HepG2 (cell line): ENCODE results near the gene KRTAP5-6. TPM values are rescaled to one million over a fixed set of nuclear protein-coding genes. Genes with fewer than 3 reads are reported as not detected.
A peak's percentile ranks its signal among the peaks of the same experiment; 100 is the strongest.
"Not testable (repeated sequence)": the region's sequence is repeated elsewhere in the genome, so short reads cannot be mapped to it uniquely, and the experiment has no call there.

Source experiments
- BHLHE40 ChIP-seq: IDR thresholded peaks from 2 replicates; pipeline ENCODE4 v1.6.1; 2011; ENCODE audit warnings: low read length, improper control_type of control experiment
- BRD4 ChIP-seq: sonication (generic); formaldehyde crosslinking; IDR thresholded peaks from 2 replicates; pipeline ENCODE4 v1.4.0; 2020; ENCODE audit warnings: missing genetic modification reagents
- ELF3 ChIP-seq: IDR thresholded peaks from 2 replicates; pipeline ENCODE4 v1.6.1; 2016; ENCODE audit warnings: missing genetic modification reagents, missing compliant biosample characterization
- FOXP1 ChIP-seq, 2 experiments: fragments of 450-650 bp in 1 of 2; IDR thresholded peaks; 2 replicates each; pipeline ENCODE4 v1.6.1; 2017 to 2018; ENCODE audit warnings: antibody characterized with exemption in 1 of 2
- GATA4 ChIP-seq: sonication (generic); IDR thresholded peaks from 2 replicates; pipeline ENCODE4 v1.6.1; 2016; ENCODE audit warnings: antibody characterized with exemption, low read depth, borderline replicate concordance
- HDAC2 ChIP-seq: sonication (generic); formaldehyde crosslinking; IDR thresholded peaks from 2 replicates; pipeline ENCODE4 v1.4.0; 2020; ENCODE audit warnings: missing genetic modification reagents
- HNRNPL ChIP-seq: fragments of 200-400 bp; formaldehyde crosslinking; IDR thresholded peaks from 2 replicates; pipeline ENCODE4 v1.6.1; 2017; ENCODE audit warnings: mild to moderate bottlenecking, low read depth, low read length
- ISL2 ChIP-seq: sonication (generic); formaldehyde crosslinking; IDR thresholded peaks from 2 replicates; pipeline ENCODE4 v1.5.0; 2020; ENCODE audit warnings: missing genetic modification reagents
- ONECUT2 ChIP-seq: sonication (generic); formaldehyde crosslinking; IDR thresholded peaks from 2 replicates; pipeline ENCODE4 v1.4.0; 2020; ENCODE audit warnings: missing genetic modification reagents
- RBFOX2 ChIP-seq: fragments of 200-400 bp; formaldehyde crosslinking; IDR thresholded peaks from 2 replicates; pipeline ENCODE4 v1.6.1; 2017; ENCODE audit warnings: low read depth, mild to moderate bottlenecking, low read length
- polyA plus RNA-seq, 8 experiments: library from polyadenylated mRNA; depleted of rRNA in 3 of 8; stranded (reverse) in 7 of 8; unstranded in 1 of 8; fragments of >200 nt; fragmentation: Illumina TruSeq in 4 of 8; extraction: Trizol in 4 of 8; gene quantifications; 2 replicates each; pipeline versions ENCODE4 v1.2.1 to v1.2.3, GENCODE V29; 2011 to 2016; ENCODE audit warnings: low read depth in 4 of 8, missing spikeins in 1 of 8, mixed read lengths in 1 of 8; ENCODE audit not compliant: insufficient read depth in 1 of 8
- total RNA-seq, 5 experiments: library from RNA; depleted of rRNA; stranded (reverse); fragments of >200 nt; fragmentation: Illumina TruSeq; extraction: Trizol; gene quantifications; 2 replicates each; pipeline ENCODE4 v1.2.3, GENCODE V29; 2016; ENCODE audit warnings: low read depth in 1 of 5
- TF ChIP-seq, protein P1 (sequence below): sonication (generic); formaldehyde crosslinking; conservative IDR thresholded peaks from 2 replicates; pipeline ENCODE4 v1.8.0; 2022; ENCODE audit warnings: mild to moderate bottlenecking, moderate library complexity, missing genetic modification reagents
- TF ChIP-seq, protein P2 (sequence below): sonication (generic); formaldehyde crosslinking; IDR thresholded peaks from 2 replicates; pipeline ENCODE4 v1.4.0; 2020; ENCODE audit warnings: missing genetic modification reagents, borderline replicate concordance
- TF ChIP-seq, protein P3 (sequence below): sonication (generic); formaldehyde crosslinking; IDR thresholded peaks from 2 replicates; pipeline ENCODE4 v1.4.0; 2020; ENCODE audit warnings: missing genetic modification reagents
- TF ChIP-seq, protein P4 (sequence below): sonication (generic); formaldehyde crosslinking; IDR thresholded peaks from 2 replicates; pipeline ENCODE4 v1.4.0; 2020; ENCODE audit warnings: missing genetic modification reagents, borderline replicate concordance
- TF ChIP-seq, protein P5 (sequence below): sonication (generic); formaldehyde crosslinking; IDR thresholded peaks from 2 replicates; pipeline ENCODE4 v1.8.0; 2022; ENCODE audit warnings: missing genetic modification reagents, mild to moderate bottlenecking, moderate library complexity, borderline replicate concordance
- TF ChIP-seq, protein P6 (sequence below), 2 experiments: fragments of 450-650 bp in 1 of 2; sonication (generic) in 1 of 2; formaldehyde crosslinking; IDR thresholded peaks; 2 replicates each; pipeline versions ENCODE4 v1.5.0 to v1.8.0; 2020 to 2022; ENCODE audit warnings: mild to moderate bottlenecking in 1 of 2, missing genetic modification reagents in 1 of 2

Gene KRTAP5-6
- total and polyA plus RNA-seq, 2 of the 13 experiments (the other 11 are each of a cell fraction or from before 2014, with no cell fraction given) = not detected

DNA sequence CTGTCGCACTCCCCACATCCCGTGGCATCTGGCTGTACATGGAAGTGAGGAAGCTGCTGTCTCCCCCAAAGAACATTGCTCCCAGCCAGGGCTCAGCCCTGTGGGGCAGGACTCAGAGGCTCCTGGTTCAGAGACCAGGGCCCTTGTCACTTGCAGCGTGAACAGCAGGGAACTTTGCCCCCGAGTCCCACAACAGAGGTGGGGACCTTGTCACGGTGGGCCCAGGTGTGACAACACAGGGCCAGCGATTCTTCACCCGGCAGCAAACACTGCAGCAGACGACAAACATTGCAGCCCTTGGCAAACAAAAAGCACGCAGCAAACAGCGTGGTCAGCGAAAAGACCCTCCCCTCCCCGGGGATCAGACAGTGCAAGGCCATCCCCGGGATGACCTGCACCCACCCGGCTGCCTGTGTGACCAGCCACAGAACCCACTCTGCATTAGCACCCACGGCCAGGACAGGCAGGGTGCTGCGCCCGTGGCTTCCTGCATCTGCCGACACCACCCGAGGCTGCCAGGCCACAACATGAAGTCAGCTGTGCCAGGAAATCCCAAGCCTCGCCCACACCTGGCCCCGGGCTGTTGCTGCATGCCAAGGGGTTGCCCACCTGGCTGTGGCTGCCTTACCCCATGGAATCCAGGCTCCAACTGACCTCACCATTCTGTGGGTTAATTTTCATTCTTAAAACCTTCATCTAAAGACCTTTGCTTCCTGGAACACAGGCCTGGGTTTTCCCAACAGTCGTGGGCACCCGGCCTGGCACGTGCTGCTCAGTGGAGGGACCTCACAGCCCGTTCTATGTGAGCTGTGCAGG, 35.3 kb upstream of the KRTAP5-6 start (continued):
- TF ChIP-seq, protein P1, sequence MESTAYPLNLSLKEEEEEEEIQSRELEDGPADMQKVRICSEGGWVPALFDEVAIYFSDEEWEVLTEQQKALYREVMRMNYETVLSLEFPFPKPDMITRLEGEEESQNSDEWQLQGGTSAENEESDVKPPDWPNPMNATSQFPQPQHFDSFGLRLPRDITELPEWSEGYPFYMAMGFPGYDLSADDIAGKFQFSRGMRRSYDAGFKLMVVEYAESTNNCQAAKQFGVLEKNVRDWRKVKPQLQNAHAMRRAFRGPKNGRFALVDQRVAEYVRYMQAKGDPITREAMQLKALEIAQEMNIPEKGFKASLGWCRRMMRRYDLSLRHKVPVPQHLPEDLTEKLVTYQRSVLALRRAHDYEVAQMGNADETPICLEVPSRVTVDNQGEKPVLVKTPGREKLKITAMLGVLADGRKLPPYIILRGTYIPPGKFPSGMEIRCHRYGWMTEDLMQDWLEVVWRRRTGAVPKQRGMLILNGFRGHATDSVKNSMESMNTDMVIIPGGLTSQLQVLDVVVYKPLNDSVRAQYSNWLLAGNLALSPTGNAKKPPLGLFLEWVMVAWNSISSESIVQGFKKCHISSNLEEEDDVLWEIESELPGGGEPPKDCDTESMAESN = 0 out of 2 replicates have a peak, but pooled peaks have one; percentile 35
- peak; percentile 100 for TF ChIP-seq BRD4 (CRISPR knock-in tag)
- TF ChIP-seq, protein P2, sequence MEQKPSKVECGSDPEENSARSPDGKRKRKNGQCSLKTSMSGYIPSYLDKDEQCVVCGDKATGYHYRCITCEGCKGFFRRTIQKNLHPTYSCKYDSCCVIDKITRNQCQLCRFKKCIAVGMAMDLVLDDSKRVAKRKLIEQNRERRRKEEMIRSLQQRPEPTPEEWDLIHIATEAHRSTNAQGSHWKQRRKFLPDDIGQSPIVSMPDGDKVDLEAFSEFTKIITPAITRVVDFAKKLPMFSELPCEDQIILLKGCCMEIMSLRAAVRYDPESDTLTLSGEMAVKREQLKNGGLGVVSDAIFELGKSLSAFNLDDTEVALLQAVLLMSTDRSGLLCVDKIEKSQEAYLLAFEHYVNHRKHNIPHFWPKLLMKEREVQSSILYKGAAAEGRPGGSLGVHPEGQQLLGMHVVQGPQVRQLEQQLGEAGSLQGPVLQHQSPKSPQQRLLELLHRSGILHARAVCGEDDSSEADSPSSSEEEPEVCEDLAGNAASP (CRISPR knock-in tag) = peak; percentile 87
- peak; percentile 42; the same call in 1 of the 2 replicates for TF ChIP-seq BHLHE40
- TF ChIP-seq, protein P3, sequence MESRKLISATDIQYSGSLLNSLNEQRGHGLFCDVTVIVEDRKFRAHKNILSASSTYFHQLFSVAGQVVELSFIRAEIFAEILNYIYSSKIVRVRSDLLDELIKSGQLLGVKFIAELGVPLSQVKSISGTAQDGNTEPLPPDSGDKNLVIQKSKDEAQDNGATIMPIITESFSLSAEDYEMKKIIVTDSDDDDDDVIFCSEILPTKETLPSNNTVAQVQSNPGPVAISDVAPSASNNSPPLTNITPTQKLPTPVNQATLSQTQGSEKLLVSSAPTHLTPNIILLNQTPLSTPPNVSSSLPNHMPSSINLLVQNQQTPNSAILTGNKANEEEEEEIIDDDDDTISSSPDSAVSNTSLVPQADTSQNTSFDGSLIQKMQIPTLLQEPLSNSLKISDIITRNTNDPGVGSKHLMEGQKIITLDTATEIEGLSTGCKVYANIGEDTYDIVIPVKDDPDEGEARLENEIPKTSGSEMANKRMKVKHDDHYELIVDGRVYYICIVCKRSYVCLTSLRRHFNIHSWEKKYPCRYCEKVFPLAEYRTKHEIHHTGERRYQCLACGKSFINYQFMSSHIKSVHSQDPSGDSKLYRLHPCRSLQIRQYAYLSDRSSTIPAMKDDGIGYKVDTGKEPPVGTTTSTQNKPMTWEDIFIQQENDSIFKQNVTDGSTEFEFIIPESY = peak; percentile 50; the same call in 1 of the 2 replicates
- TF ChIP-seq, protein P4, sequence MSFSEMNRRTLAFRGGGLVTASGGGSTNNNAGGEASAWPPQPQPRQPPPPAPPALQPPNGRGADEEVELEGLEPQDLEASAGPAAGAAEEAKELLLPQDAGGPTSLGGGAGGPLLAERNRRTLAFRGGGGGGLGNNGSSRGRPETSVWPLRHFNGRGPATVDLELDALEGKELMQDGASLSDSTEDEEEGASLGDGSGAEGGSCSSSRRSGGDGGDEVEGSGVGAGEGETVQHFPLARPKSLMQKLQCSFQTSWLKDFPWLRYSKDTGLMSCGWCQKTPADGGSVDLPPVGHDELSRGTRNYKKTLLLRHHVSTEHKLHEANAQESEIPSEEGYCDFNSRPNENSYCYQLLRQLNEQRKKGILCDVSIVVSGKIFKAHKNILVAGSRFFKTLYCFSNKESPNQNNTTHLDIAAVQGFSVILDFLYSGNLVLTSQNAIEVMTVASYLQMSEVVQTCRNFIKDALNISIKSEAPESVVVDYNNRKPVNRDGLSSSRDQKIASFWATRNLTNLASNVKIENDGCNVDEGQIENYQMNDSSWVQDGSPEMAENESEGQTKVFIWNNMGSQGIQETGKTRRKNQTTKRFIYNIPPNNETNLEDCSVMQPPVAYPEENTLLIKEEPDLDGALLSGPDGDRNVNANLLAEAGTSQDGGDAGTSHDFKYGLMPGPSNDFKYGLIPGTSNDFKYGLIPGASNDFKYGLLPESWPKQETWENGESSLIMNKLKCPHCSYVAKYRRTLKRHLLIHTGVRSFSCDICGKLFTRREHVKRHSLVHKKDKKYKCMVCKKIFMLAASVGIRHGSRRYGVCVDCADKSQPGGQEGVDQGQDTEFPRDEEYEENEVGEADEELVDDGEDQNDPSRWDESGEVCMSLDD = peak; percentile 37; the same call in 1 of the 2 replicates
- not testable (repeated sequence) for TF ChIP-seq FOXP1 (IDR thresholded peaks at IDR 0.05)
- peak; percentile 87 for TF ChIP-seq FOXP1 (CRISPR knock-in tag; IDR thresholded peaks at IDR 0.05)
- TF ChIP-seq, protein P5, sequence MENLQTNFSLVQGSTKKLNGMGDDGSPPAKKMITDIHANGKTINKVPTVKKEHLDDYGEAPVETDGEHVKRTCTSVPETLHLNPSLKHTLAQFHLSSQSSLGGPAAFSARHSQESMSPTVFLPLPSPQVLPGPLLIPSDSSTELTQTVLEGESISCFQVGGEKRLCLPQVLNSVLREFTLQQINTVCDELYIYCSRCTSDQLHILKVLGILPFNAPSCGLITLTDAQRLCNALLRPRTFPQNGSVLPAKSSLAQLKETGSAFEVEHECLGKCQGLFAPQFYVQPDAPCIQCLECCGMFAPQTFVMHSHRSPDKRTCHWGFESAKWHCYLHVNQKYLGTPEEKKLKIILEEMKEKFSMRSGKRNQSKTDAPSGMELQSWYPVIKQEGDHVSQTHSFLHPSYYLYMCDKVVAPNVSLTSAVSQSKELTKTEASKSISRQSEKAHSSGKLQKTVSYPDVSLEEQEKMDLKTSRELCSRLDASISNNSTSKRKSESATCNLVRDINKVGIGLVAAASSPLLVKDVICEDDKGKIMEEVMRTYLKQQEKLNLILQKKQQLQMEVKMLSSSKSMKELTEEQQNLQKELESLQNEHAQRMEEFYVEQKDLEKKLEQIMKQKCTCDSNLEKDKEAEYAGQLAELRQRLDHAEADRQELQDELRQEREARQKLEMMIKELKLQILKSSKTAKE (CRISPR knock-in tag) = peak; percentile 84; the same call in 1 of the 2 replicates
- TF ChIP-seq, protein P6, sequence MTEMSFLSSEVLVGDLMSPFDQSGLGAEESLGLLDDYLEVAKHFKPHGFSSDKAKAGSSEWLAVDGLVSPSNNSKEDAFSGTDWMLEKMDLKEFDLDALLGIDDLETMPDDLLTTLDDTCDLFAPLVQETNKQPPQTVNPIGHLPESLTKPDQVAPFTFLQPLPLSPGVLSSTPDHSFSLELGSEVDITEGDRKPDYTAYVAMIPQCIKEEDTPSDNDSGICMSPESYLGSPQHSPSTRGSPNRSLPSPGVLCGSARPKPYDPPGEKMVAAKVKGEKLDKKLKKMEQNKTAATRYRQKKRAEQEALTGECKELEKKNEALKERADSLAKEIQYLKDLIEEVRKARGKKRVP (CRISPR knock-in tag; IDR thresholded peaks at IDR 0.05) = 0 out of 4 replicates have a peak, but pooled peaks of 1 of the 2 experiments have one; percentile 50
- peak; percentile 54; the same call in 1 of the 2 replicates for TF ChIP-seq RBFOX2
- TF ChIP-seq ISL2 (CRISPR knock-in tag) = peak; percentile 94
- TF ChIP-seq ELF3 (CRISPR knock-in tag) = peak; percentile 65; the same call in 1 of the 2 replicates
- TF ChIP-seq HNRNPL = peak; percentile 88
- peak; percentile 85 for TF ChIP-seq HDAC2 (CRISPR knock-in tag)
- 0 out of 2 replicates have a peak, but pooled peaks have one; percentile 41 for TF ChIP-seq ONECUT2 (CRISPR knock-in tag)
- peak; percentile 88; the same call in 1 of the 2 replicates for TF ChIP-seq GATA4
